Common myeloid progenitor, CD34-positive (primary cell): ENCODE measurements around the gene MYO16.

Experiments
- CTCF ChIA-PET: fragments of 350-600 bp; sonication (Branson Sonifier 250); formaldehyde crosslinking; loops from one replicate; lab custom pipeline; 2021; ENCODE audit warnings: antibody characterized with exemption; lab: Charles Lee
- POLR2A ChIA-PET: fragments of 350-600 bp; sonication (Branson Sonifier 250); formaldehyde crosslinking; loops from one replicate; lab custom pipeline; 2021; ENCODE audit warnings: antibody characterized with exemption; lab: Charles Lee
- DNase-seq, 3 donors: peaks; one replicate each; pipeline versions ENCODE4 v3.0.0 to v3.0.0-alpha.2; 2013
- H3K27ac ChIP-seq, 2 experiments: 1 replicate in 1 of 2; 2 replicates in 1 of 2; pipeline ENCODE4 v1.7.0; 2013; ENCODE audit warnings: inconsistent platforms in 2 of 2, low read length in 2 of 2, mild to moderate bottlenecking in 2 of 2, low read depth in 1 of 2, moderate library complexity in 1 of 2; ENCODE audit not compliant: severe bottlenecking in 2 of 2, insufficient read depth in 1 of 2, poor library complexity in 1 of 2
- H3K27me3 ChIP-seq, 5 experiments: replicated peaks in 2 of 5; 1 replicate in 3 of 5; 2 replicates in 2 of 5; pipeline versions ENCODE4 v1.6.1 to v1.7.0; 2013; ENCODE audit warnings: low read length in 4 of 5, mild to moderate bottlenecking in 2 of 5, moderate library complexity in 2 of 5, inconsistent platforms in 1 of 5; ENCODE audit not compliant: insufficient read depth in 5 of 5, control insufficient read depth in 4 of 5
- H3K36me3 ChIP-seq, 4 experiments: 1 replicate in 2 of 4; 2 replicates in 2 of 4; pipeline versions ENCODE4 v1.6.1 to v1.7.0; 2013; ENCODE audit warnings: low read length in 3 of 4, control low read depth in 1 of 4, mild to moderate bottlenecking in 1 of 4; ENCODE audit not compliant: control insufficient read depth in 4 of 4, insufficient read depth in 4 of 4
- H3K4me1 ChIP-seq, 4 experiments: 1 replicate in 3 of 4; 2 replicates in 1 of 4; pipeline versions ENCODE4 v1.6.1 to v1.7.1; 2013; ENCODE audit warnings: low read length in 3 of 4, mild to moderate bottlenecking in 3 of 4, control low read depth in 1 of 4, inconsistent platforms in 1 of 4, moderate library complexity in 1 of 4; ENCODE audit not compliant: control insufficient read depth in 4 of 4, insufficient read depth in 4 of 4; ENCODE audit errors: control extremely low read depth in 1 of 4
- H3K4me3 ChIP-seq, 7 experiments: 1 replicate in 4 of 7; 2 replicates in 3 of 7; pipeline versions ENCODE4 v1.5.1 to v1.7.0; 2013; ENCODE audit warnings: mild to moderate bottlenecking in 7 of 7, low read length in 6 of 7, moderate library complexity in 6 of 7, inconsistent platforms in 2 of 7, low read depth in 2 of 7, control low read depth in 1 of 7; ENCODE audit not compliant: insufficient read depth in 4 of 7, control insufficient read depth in 1 of 7; ENCODE audit errors: extremely low read depth in 1 of 7
- H3K9me3 ChIP-seq, 5 experiments: 1 replicate in 4 of 5; 2 replicates in 1 of 5; pipeline versions ENCODE4 v1.6.1 to v1.7.1; 2013; ENCODE audit warnings: low read length in 4 of 5, mild to moderate bottlenecking in 2 of 5, inconsistent platforms in 1 of 5, low read depth in 1 of 5, moderate library complexity in 1 of 5; ENCODE audit not compliant: control insufficient read depth in 4 of 5, insufficient read depth in 2 of 5; ENCODE audit errors: control extremely low read depth in 1 of 5
- WGBS: methylation state at CpG from one replicate; pipeline ENCODE4 v1.1.5; 2013; ENCODE audit not compliant: insufficient coverage; 5-methylcytosine and 5-hydroxymethylcytosine counted together

Gene MYO16

DNA sequence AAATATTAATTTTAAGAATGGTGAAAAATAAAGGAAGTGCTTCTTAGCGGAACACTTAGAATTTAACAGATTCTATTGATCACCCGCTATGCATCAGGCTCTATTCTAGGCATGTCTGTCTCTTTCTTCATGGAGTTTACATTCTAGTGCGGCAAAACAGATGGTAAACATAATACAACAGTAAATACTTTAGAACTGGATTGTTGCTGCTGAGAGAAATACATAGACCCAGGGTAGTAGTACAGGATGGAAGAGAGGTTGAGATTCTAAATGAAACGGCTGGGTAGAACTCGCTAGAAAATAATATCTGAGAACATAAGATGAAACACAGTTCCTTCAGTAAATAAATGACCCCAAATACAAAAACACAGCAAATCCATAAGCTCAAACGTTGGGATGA, 498.7 kb downstream of the MYO16 start:
- Histone ChIP-seq H3K27ac (no peak overlapping the region), H3K36me3 (no peaks in the 10 kb centered on the region), H3K27me3 (no peaks in the 10 kb centered on the region), H3K4me1 (peaks cover 18 to 40% (median 21%) of the 10 kb centered on the region in 4 experiments), H3K4me3 (no peak overlapping the region), H3K9me3 (no peaks in the 10 kb centered on the region)
- POLR2A ChIA-PET = no interaction called here
- DNase-seq = no peak
- 100% methylated on average over 1 of the region's 6 CpGs for WGBS
- CTCF ChIA-PET = no interaction called here

GRCh38 chr13:109130093-109130835, 500.9 kb downstream of the MYO16 start:
- no peak for DNase-seq
- POLR2A ChIA-PET = no interaction called here
- CTCF ChIA-PET = interaction anchor here (1.0 to 1.2 kb wide), 3 partner anchors 9 to 30 kb away, joined by 3 to 4 read pairs (median 3); no protein-coding TSS in a partner anchor
- H3K36me3 ChIP-seq = no peaks in the 10 kb centered on the region
- H3K4me1 ChIP-seq = peaks cover 18 to 37% (median 21%) of the 10 kb centered on the region in 4 experiments
- H3K27ac ChIP-seq = no peak overlapping the region
- 100% methylated on average over 3 of the region's 6 CpGs for WGBS
- no peaks in the 10 kb centered on the region for H3K27me3 ChIP-seq
- H3K4me3 ChIP-seq = no peak overlapping the region
- H3K9me3 ChIP-seq = no peaks in the 10 kb centered on the region

DNA sequence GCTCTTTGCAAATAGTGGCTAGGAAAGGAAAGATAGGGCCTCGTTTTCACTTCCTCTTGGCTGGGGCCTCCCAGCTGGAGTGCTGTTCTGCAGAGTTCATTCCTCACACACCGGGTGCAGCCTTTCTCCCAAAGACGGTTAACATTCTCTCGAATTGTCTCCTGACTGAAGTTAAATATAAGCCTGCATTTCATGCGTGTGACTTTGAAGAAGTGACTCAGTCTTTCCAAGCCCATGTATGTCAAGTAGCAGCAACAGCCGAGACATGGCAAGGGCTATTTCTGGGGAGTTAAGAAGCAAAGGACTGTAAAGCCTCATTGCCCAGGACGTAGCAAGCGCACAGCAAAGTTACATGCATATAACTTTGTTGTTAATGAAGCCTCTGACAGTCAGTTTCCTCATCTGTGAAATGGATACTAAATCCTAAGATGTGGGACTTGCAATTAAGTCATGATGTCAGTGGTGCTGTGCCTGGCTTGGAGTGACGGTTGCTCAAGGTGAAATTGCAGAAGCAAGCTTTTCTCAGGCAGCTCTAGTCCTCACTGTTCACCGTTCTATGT, 502.4 kb downstream of the MYO16 start:
- Histone ChIP-seq H3K4me1 (peaks cover 18 to 37% (median 21%) of the 10 kb centered on the region in 4 experiments), H3K27ac (no peak overlapping the region), H3K4me3 (peak overlapping the region in 4 of 7 experiments; percentile 20 to 37 (median 29)), H3K27me3 (no peaks in the 10 kb centered on the region), H3K36me3 (no peaks in the 10 kb centered on the region), H3K9me3 (no peaks in the 10 kb centered on the region)
- POLR2A ChIA-PET = no interaction called here
- peak; percentile 9 to 68 (median 57) for DNase-seq
- CTCF ChIA-PET = no interaction called here
- WGBS = 19% methylated on average over 7 of the region's 10 CpGs

DNA sequence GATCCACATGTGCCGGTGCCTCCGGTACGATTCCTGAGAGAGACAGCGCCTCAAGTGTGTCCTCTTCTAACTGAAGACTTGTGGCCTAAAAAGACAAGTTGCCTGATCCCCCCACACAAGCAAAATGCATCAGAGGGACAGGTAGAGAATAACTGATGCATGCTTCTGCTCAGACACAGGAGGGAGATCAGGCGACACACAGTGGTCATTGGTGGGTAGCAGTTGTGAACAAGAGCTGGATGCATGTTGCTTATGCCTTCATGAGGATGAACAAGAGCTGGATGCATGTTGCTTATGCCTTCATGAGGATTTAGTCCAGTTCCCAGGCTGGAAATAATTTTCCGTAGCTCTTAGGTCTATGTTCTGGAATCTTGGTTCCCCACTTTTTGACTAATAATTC, 505.6 kb downstream of the MYO16 start:
- POLR2A ChIA-PET = no interaction called here
- no peak for DNase-seq
- Histone ChIP-seq H3K4me3 (no peak overlapping the region), H3K27ac (no peak overlapping the region), H3K9me3 (peaks cover 0 to 10% (median 7%) of the 10 kb centered on the region in 5 experiments), H3K27me3 (peaks cover 0 to 10% (median 5%) of the 10 kb centered on the region in 5 experiments), H3K36me3 (no peaks in the 10 kb centered on the region), H3K4me1 (peaks cover 18 to 31% (median 21%) of the 10 kb centered on the region in 4 experiments)
- WGBS = 100% methylated on average over 4 of the region's 6 CpGs
- CTCF ChIA-PET = interaction anchor here (0.6 kb wide), 1 partner anchor 808 kb away, joined by 5 read pairs; no protein-coding TSS in a partner anchor

GRCh38 chr13:109136873-109137272, 507.5 kb downstream of the MYO16 start:
- Histone ChIP-seq H3K27ac (no peak overlapping the region), H3K27me3 (peaks cover 0 to 28% (median 19%) of the 10 kb centered on the region in 5 experiments), H3K9me3 (peaks cover 0 to 12% (median 8%) of the 10 kb centered on the region in 5 experiments), H3K36me3 (no peaks in the 10 kb centered on the region), H3K4me1 (peaks cover 5 to 12% (median 8%) of the 10 kb centered on the region in 4 experiments), H3K4me3 (no peak overlapping the region)
- ChIA-PET CTCF (interaction anchor here (0.8 kb wide), 1 partner anchor 973 kb away, joined by 3 read pairs; no protein-coding TSS in a partner anchor), POLR2A (no interaction called here)
- DNase-seq = no peak
- WGBS = 91% methylated on average over 1 of the region's 2 CpGs

GRCh38 chr13:109139346-109139745, 509.9 kb downstream of the MYO16 start:
- 95% methylated on average over 5 of the region's 9 CpGs for WGBS
- ChIA-PET POLR2A (no interaction called here), CTCF (no interaction called here)

DNA sequence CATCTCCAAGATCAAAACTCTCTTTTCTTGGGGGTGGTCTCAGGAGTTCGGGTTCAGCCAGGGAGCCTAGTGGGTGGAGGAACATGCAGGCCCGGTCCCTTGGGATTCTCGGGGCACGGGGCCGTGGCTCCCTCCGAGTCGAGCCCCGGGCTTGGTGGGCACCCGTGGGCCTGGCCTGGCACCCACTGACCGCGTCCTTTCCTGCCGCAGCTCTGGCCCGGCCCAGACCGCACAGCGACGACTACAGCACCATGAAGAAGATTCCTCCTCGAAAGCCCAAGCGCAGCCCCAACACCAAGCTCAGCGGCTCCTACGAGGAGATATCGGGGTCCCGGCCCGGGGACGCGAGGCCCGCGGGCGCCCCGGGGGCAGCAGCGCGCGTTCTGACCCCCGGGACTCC, 510.6 kb downstream of the MYO16 start:
- no peak for DNase-seq
- POLR2A ChIA-PET = no interaction called here
- Histone ChIP-seq H3K9me3 (peaks cover 0 to 12% (median 8%) of the 10 kb centered on the region in 5 experiments), H3K4me1 (peaks cover 0 to 5% (median 0%) of the 10 kb centered on the region in 4 experiments), H3K36me3 (no peaks in the 10 kb centered on the region), H3K27ac (no peak overlapping the region), H3K27me3 (peaks cover 0 to 36% (median 22%) of the 10 kb centered on the region in 5 experiments), H3K4me3 (peak overlapping the region in 2 of 7 experiments; percentile 16 to 19)
- 71% methylated on average over 32 of the region's 33 CpGs for WGBS
- CTCF ChIA-PET = no interaction called here

More at GRCh38 chr13:109139346-109139745, 509.9 kb downstream of the MYO16 start:
- Histone ChIP-seq H3K4me1 (peaks cover 0 to 5% (median 0%) of the 10 kb centered on the region in 4 experiments), H3K36me3 (no peaks in the 10 kb centered on the region), H3K27me3 (peaks cover 0 to 36% (median 22%) of the 10 kb centered on the region in 5 experiments), H3K9me3 (peaks cover 0 to 12% (median 8%) of the 10 kb centered on the region in 5 experiments), H3K4me3 (no peak overlapping the region), H3K27ac (no peak overlapping the region)
- DNase-seq = no peak
